IPS-20b (cell line): Measurements from ENCODE around the gene AMIGO3.

Experiments
- H3K27ac ChIP-seq: one replicate; pipeline ENCODE4 v1.5.1; 2013; ENCODE audit warnings: low read length
- H3K27me3 ChIP-seq: 2 replicates; pipeline ENCODE4 v1.6.1; 2013; ENCODE audit warnings: mild to moderate bottlenecking, low read length, inconsistent platforms; ENCODE audit not compliant: insufficient read depth
- H3K36me3 ChIP-seq: 2 replicates; pipeline ENCODE4 v1.6.1; 2013; ENCODE audit warnings: low read depth, mild to moderate bottlenecking, inconsistent platforms, low read length, moderate library complexity; ENCODE audit not compliant: insufficient read depth
- H3K4me1 ChIP-seq: 2 replicates; pipeline ENCODE4 v1.6.1; 2013; ENCODE audit warnings: mild to moderate bottlenecking, control low read depth, inconsistent platforms, low read length, moderate library complexity; ENCODE audit not compliant: insufficient read depth
- H3K4me3 ChIP-seq: 2 replicates; pipeline ENCODE4 v1.5.1; 2013; ENCODE audit warnings: mild to moderate bottlenecking, low read length, inconsistent platforms
- H3K9ac ChIP-seq: 2 replicates; pipeline ENCODE4 v1.6.1; 2013; ENCODE audit warnings: low read depth, mild to moderate bottlenecking, inconsistent platforms, low read length, moderate library complexity
- H3K9me3 ChIP-seq: 2 replicates; pipeline ENCODE4 v1.6.1; 2013; ENCODE audit warnings: mild to moderate bottlenecking, low read depth, low read length, inconsistent platforms; ENCODE audit not compliant: insufficient read depth

Gene AMIGO3

DNA sequence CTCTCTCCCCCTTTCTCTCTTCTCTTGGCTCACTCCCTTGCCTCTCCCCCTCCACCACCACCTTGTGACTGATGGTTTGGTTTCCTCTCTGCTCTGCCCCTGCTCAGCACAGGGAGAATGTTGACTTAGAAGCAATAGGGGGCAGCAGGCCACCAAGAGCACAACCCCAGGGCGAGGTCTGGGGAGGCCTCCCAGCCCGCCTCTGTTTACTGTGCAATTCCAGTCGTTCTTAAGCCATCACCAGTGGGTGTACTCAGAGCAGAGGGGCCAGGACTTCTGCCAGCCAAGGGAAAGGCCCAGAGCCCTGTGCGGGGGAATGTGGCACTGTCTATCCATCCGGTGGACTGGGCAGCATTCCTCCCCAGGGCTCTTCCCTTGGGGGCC is 51.1 kb downstream of the AMIGO3 start:
- Histone ChIP-seq H3K9me3 (no peaks in the 10 kb centered on the region), H3K9ac (no peak overlapping the region), H3K27ac (no peak overlapping the region), H3K4me1 (no peaks in the 10 kb centered on the region), H3K4me3 (no peak overlapping the region), H3K27me3 (no peaks in the 10 kb centered on the region), H3K36me3 (no peaks in the 10 kb centered on the region)

DNA sequence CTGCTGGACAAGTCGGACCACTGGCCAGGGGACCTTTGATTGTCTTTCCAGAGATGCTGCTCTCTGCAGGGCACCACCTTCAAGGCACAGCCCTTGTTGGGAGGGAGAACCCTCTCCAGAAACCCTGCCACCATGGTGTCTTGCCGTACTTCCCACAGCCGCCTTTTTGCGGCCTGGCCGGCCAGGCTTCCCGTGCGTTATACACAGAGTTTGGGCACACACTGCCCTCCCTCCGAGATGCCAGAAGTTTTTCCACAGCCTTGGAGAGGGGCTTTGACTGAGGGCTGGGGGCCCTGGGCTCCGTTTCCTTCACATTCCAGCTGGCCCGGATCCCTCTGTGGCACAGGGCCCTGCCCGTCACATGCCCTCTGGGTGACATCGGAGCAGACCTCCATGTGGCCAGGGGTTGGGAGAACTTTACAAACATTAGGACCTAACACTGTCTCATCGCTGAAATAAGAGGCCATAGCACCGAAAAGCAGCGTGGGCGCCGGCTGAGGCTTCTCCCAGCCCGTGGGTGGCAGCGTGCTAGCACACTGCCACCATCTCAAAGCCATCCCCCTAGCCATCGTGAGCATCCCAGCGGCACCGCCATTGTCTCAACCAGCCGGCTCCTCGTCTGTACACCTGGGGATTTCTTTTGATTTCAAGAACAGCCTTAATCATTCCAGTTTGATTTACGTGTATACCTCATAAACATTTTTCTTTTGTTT is 51.6 kb downstream of the AMIGO3 start:
- Histone ChIP-seq H3K9ac (no peak overlapping the region), H3K36me3 (no peaks in the 10 kb centered on the region), H3K27me3 (no peaks in the 10 kb centered on the region), H3K27ac (no peak overlapping the region), H3K4me1 (no peaks in the 10 kb centered on the region), H3K9me3 (no peaks in the 10 kb centered on the region), H3K4me3 (no peak overlapping the region)
